Measurements from ENCODE around the gene CALM1.

DNA sequence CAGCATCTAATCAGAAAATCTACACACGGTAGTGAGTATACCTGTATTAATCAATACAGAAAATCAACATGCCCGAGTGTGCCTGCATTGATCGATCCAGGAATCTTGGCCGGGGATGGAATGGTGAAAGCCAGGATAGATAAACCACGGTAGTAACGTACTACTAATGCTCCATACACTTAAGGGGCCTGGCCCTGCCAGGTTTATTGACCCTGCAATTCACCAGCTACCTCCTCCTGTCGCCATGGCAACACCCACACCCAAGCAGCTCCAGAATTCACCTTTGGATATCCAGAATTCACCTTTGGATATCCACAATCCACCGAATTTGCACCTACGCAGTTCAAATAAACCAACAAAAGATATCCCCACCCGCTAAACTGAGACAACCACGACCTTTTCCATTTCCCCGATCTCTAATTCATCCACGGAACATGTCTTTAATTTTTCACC is 14.8 kb upstream of the CALM1 start:
- TF ChIP-seq, protein P1, sequence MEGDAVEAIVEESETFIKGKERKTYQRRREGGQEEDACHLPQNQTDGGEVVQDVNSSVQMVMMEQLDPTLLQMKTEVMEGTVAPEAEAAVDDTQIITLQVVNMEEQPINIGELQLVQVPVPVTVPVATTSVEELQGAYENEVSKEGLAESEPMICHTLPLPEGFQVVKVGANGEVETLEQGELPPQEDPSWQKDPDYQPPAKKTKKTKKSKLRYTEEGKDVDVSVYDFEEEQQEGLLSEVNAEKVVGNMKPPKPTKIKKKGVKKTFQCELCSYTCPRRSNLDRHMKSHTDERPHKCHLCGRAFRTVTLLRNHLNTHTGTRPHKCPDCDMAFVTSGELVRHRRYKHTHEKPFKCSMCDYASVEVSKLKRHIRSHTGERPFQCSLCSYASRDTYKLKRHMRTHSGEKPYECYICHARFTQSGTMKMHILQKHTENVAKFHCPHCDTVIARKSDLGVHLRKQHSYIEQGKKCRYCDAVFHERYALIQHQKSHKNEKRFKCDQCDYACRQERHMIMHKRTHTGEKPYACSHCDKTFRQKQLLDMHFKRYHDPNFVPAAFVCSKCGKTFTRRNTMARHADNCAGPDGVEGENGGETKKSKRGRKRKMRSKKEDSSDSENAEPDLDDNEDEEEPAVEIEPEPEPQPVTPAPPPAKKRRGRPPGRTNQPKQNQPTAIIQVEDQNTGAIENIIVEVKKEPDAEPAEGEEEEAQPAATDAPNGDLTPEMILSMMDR (IDR thresholded peaks at IDR 0.05): no peak
- no peak for TF ChIP-seq ZFX (IDR thresholded peaks at IDR 0.05; ENCODE audit: borderline replicate concordance)
